SK-N-SH (cell line): ENCODE results near the gene BAZ1B.

Experiments
- CTCF ChIP-seq: fragments of 200-600 bp; sonication (generic); IDR thresholded peaks from 2 replicates; pipeline ENCODE4 v1.6.1; 2017; ENCODE audit warnings: antibody characterized with exemption, mild to moderate bottlenecking, moderate library complexity
- ELF1 ChIP-seq: IDR thresholded peaks from 2 replicates; pipeline ENCODE4 v1.4.0; 2012
- GATA2 ChIP-seq: sonication (generic); formaldehyde crosslinking; IDR thresholded peaks from 2 replicates; pipeline ENCODE4 v1.5.0; 2020; ENCODE audit warnings: mild to moderate bottlenecking, missing genetic modification reagents
- JUND ChIP-seq: IDR thresholded peaks from 2 replicates; pipeline ENCODE4 v1.4.0; 2012
- RAD21 ChIP-seq: IDR thresholded peaks from 2 replicates; pipeline ENCODE4 v1.6.1; 2012; ENCODE audit warnings: mild to moderate bottlenecking, low read length
- SMC3 ChIP-seq: IDR thresholded peaks from 2 replicates; pipeline ENCODE4 v1.6.1; 2012; ENCODE audit warnings: low read depth, low read length, improper control_type of control experiment
- TCF12 ChIP-seq: IDR thresholded peaks from 2 replicates; pipeline ENCODE4 v1.4.0; 2012
- TEAD4 ChIP-seq: IDR thresholded peaks from 2 replicates; pipeline ENCODE4 v1.4.0; 2012; ENCODE audit warnings: mild to moderate bottlenecking, borderline replicate concordance; ENCODE audit not compliant: insufficient read depth

GRCh38 chr7:73442903-73443500 lies 79.1 kb downstream of the BAZ1B start:
- TF ChIP-seq CTCF (no peak), RAD21 (no peak), SMC3 (no peak), GATA2 (CRISPR knock-in tag) (no peak), ELF1 (no peak), JUND (no peak), TCF12 (no peak), TEAD4 (no peak)
